A673 (cell line): ENCODE results near the gene VWC2. TPM values are rescaled to one million over a fixed set of nuclear protein-coding genes. Genes with fewer than 3 reads are reported as not detected.

Experiments
- BruUV-seq: library from RNA; stranded (reverse); fragments of 400-500 nt; replicated peaks from 2 replicates; lab custom pipeline; 2021; lab: Mats Ljungman, UMichigan
- CTCF ChIA-PET: fragments of 300-600 bp; sonication (Branson Sonifier 250); formaldehyde crosslinking; loops from one replicate; lab custom pipeline; 2022; ENCODE audit warnings: antibody characterized with exemption; lab: Charles Lee
- POLR2A ChIA-PET: fragments of 300-600 bp; sonication (Branson Sonifier 250); formaldehyde crosslinking; loops from one replicate; lab custom pipeline; 2022; ENCODE audit warnings: antibody characterized with exemption; ENCODE audit not compliant: low non-redundant PET; lab: Charles Lee
- DNase-seq: peaks from one replicate; pipeline ENCODE4 v3.0.0-alpha.2; 2015; ENCODE audit warnings: low spot score
- H3K27ac ChIP-seq: fragments of 200-600 bp; sonication (generic); 2 replicates; pipeline ENCODE4 v1.5.1; 2016; ENCODE audit warnings: mixed run types, low read depth, mild to moderate bottlenecking, mixed read lengths, antibody characterized with exemption, low read length; ENCODE audit not compliant: poor library complexity, severe bottlenecking
- H3K27me3 ChIP-seq: fragments of 200-600 bp; sonication (generic); replicated peaks from 2 replicates; pipeline ENCODE4 v1.6.1; 2017; ENCODE audit warnings: mixed run types, low read depth, mild to moderate bottlenecking, mixed read lengths, antibody characterized with exemption, low read length; ENCODE audit not compliant: insufficient read depth, poor library complexity
- H3K36me3 ChIP-seq: fragments of 200-600 bp; sonication (generic); 2 replicates; pipeline ENCODE4 v1.6.1; 2016; ENCODE audit warnings: mixed run types, mild to moderate bottlenecking, mixed read lengths, antibody characterized with exemption, low read length; ENCODE audit not compliant: insufficient read depth, poor library complexity, severe bottlenecking
- H3K4me1 ChIP-seq: fragments of 200-600 bp; sonication (generic); 2 replicates; pipeline ENCODE4 v1.6.1; 2017; ENCODE audit warnings: mixed run types, mild to moderate bottlenecking, mixed read lengths, antibody characterized with exemption, low read length; ENCODE audit not compliant: insufficient read depth, poor library complexity, severe bottlenecking
- H3K4me3 ChIP-seq: fragments of 200-600 bp; sonication (generic); 2 replicates; pipeline ENCODE4 v1.5.1; 2016; ENCODE audit warnings: low read depth, mixed run types, mild to moderate bottlenecking, mixed read lengths, low read length; ENCODE audit not compliant: poor library complexity, severe bottlenecking
- H3K9me3 ChIP-seq: fragments of 200-600 bp; sonication (generic); 2 replicates; pipeline ENCODE4 v1.6.1; 2016; ENCODE audit warnings: mixed run types, low read depth, mild to moderate bottlenecking, mixed read lengths, antibody characterized with exemption, low read length; ENCODE audit not compliant: poor library complexity, severe bottlenecking
- EZH2 ChIP-seq: fragments of 200-600 bp; sonication (generic); IDR thresholded peaks from 2 replicates; pipeline ENCODE4 v1.6.1; 2017; ENCODE audit warnings: borderline replicate concordance, low read depth, mild to moderate bottlenecking, mixed read lengths, antibody characterized with exemption, low read length; ENCODE audit not compliant: poor library complexity, severe bottlenecking
- intact Hi-C: fragments of 100-400 bp; cut with micrococcal nuclease; formaldehyde crosslinking; loops from one replicate; pipeline ENCODE4 v1.10.0; 2022; ENCODE audit not compliant: unreplicated experiment
- total RNA-seq: library from RNA; stranded (reverse); gene quantifications from 2 replicates; pipeline ENCODE4 v1.2.3, GENCODE V29; 2021
- TF ChIP-seq, protein P1 (sequence below): fragments of 300-800, 200-600 bp; sonication (generic); conservative IDR thresholded peaks from 2 replicates; pipeline ENCODE4 v1.5.1; 2017; ENCODE audit warnings: low read depth, mild to moderate bottlenecking, antibody characterized with exemption, low read length, moderate library complexity, mixed read lengths

Gene VWC2
- total RNA-seq, 1 experiment from 2014 or later: not detected

- Histone ChIP-seq H3K4me3 (no peak overlapping the region), H3K27ac (no peak overlapping the region), H3K4me1 (no peaks in the 10 kb centered on the region), H3K36me3 (no peaks in the 10 kb centered on the region), H3K27me3 (no peaks in the 10 kb centered on the region), H3K9me3 (no peaks in the 10 kb centered on the region)
- no peak for TF ChIP-seq EZH2
- TF ChIP-seq, protein P1, sequence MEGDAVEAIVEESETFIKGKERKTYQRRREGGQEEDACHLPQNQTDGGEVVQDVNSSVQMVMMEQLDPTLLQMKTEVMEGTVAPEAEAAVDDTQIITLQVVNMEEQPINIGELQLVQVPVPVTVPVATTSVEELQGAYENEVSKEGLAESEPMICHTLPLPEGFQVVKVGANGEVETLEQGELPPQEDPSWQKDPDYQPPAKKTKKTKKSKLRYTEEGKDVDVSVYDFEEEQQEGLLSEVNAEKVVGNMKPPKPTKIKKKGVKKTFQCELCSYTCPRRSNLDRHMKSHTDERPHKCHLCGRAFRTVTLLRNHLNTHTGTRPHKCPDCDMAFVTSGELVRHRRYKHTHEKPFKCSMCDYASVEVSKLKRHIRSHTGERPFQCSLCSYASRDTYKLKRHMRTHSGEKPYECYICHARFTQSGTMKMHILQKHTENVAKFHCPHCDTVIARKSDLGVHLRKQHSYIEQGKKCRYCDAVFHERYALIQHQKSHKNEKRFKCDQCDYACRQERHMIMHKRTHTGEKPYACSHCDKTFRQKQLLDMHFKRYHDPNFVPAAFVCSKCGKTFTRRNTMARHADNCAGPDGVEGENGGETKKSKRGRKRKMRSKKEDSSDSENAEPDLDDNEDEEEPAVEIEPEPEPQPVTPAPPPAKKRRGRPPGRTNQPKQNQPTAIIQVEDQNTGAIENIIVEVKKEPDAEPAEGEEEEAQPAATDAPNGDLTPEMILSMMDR: no peak
- ChIA-PET CTCF (no interaction called here), POLR2A (no interaction called here)
- DNase-seq: no peak
- BruUV-seq: no TSS peak
- intact Hi-C loops: no loop called here
Observed at GRCh38 chr7:49839863-49840645, 66.6 kb downstream of the VWC2 start.

- BruUV-seq: no TSS peak
- TF ChIP-seq EZH2: no peak
- TF ChIP-seq, protein P1: no peak
- ChIA-PET POLR2A (no interaction called here), CTCF (no interaction called here)
- intact Hi-C loops: no loop called here
- Histone ChIP-seq H3K27ac (no peak overlapping the region), H3K9me3 (no peaks in the 10 kb centered on the region), H3K4me1 (no peaks in the 10 kb centered on the region), H3K27me3 (no peaks in the 10 kb centered on the region), H3K4me3 (no peak overlapping the region), H3K36me3 (no peaks in the 10 kb centered on the region)
- no peak for DNase-seq
Observed at GRCh38 chr7:49840751-49841405, 67.4 kb downstream of the VWC2 start.

DNA sequence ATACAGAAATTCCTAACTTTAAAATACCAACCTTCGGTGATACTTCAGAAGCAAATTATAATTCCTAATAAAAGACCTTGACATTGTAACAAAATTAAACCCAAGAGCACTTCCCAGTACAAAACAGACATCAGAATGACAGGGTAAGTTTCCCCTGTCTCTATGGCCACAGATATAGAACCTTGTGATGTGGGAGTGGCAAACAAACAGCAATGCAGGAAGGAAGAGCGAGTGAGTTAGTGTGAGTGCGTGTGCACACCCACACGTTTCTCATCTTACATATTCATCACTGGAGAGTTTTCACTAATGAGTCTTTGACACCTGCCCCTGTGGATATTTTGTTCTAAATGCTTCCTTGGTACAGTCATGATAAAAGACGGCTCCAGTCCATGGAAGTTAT lies 72.2 kb downstream of the VWC2 start:
- POLR2A ChIA-PET: no interaction called here
- Histone ChIP-seq H3K9me3 (no peaks in the 10 kb centered on the region), H3K4me3 (no peak overlapping the region), H3K27ac (no peak overlapping the region), H3K27me3 (no peaks in the 10 kb centered on the region), H3K4me1 (no peaks in the 10 kb centered on the region), H3K36me3 (no peaks in the 10 kb centered on the region)
- BruUV-seq: no TSS peak
- no peak for DNase-seq
- CTCF ChIA-PET: no interaction called here
- intact Hi-C loops: no loop called here
- TF ChIP-seq EZH2: no peak
- TF ChIP-seq, protein P1: no peak
